HL-60 (cell line): ENCODE measurements around the gene GLB1L.

Source experiments
- DNase-seq, 2 experiments: peaks; one replicate each; pipeline ENCODE4 v3.0.0-alpha.2; 2010 to 2020; ENCODE audit warnings: low read depth in 1 of 2, low spot score in 1 of 2
- H3K27ac ChIP-seq: fragments of 250-450 bp; sonication (Bioruptor Pico); replicated peaks from 2 replicates; pipeline ENCODE4 v1.5.1; 2020; ENCODE audit warnings: mild to moderate bottlenecking, moderate library complexity
- H3K27me3 ChIP-seq: fragments of 250-450 bp; sonication (Bioruptor Pico); 2 replicates; pipeline ENCODE4 v1.5.1; 2021; ENCODE audit warnings: mild to moderate bottlenecking, moderate library complexity; ENCODE audit not compliant: insufficient read depth, poor library complexity, severe bottlenecking
- H3K4me3 ChIP-seq: replicated peaks from 2 replicates; pipeline ENCODE4 v1.5.1; 2011; ENCODE audit warnings: mild to moderate bottlenecking, control low read depth, low read length; ENCODE audit not compliant: insufficient read depth
- GABPA ChIP-seq: IDR thresholded peaks from 2 replicates; pipeline ENCODE4 v1.6.1; 2012; ENCODE audit warnings: low read depth
- POLR2AphosphoS5 ChIP-seq: IDR thresholded peaks from 2 replicates; pipeline ENCODE4 v1.6.1; 2012; ENCODE audit warnings: low read depth
- SPI1 ChIP-seq: IDR thresholded peaks from 2 replicates; pipeline ENCODE4 v1.6.1; 2012; ENCODE audit warnings: low read depth, mild to moderate bottlenecking, borderline replicate concordance
- TF ChIP-seq, protein P1 (sequence below): IDR thresholded peaks from one replicate; pipeline ENCODE4 v1.5.1; 2011; ENCODE audit warnings: low read length, control low read depth, inconsistent platforms; ENCODE audit not compliant: insufficient read depth
- TF ChIP-seq, protein P2 (sequence below): IDR thresholded peaks from 2 replicates; pipeline ENCODE4 v1.6.1; 2012; ENCODE audit warnings: low read depth; ENCODE audit not compliant: insufficient replicate concordance

The GLB1L gene

GRCh38 chr2:219228041-219228910 lies 17.0 kb downstream of the GLB1L start:
- peak in 1 of 2 experiments; percentile 14 for DNase-seq
- Histone ChIP-seq H3K27ac (peak overlapping the region; percentile 2; the same call in 1 of the 2 replicates), H3K4me3 (peak overlapping the region; percentile 75)

GRCh38 chr2:219225350-219225749 lies 19.9 kb downstream of the GLB1L start:
- H3K27ac ChIP-seq, result no peak overlapping the region
- no peak overlapping the region for H3K4me3 ChIP-seq
- peak; percentile 87 to 89 for DNase-seq
- TF ChIP-seq, protein P1, sequence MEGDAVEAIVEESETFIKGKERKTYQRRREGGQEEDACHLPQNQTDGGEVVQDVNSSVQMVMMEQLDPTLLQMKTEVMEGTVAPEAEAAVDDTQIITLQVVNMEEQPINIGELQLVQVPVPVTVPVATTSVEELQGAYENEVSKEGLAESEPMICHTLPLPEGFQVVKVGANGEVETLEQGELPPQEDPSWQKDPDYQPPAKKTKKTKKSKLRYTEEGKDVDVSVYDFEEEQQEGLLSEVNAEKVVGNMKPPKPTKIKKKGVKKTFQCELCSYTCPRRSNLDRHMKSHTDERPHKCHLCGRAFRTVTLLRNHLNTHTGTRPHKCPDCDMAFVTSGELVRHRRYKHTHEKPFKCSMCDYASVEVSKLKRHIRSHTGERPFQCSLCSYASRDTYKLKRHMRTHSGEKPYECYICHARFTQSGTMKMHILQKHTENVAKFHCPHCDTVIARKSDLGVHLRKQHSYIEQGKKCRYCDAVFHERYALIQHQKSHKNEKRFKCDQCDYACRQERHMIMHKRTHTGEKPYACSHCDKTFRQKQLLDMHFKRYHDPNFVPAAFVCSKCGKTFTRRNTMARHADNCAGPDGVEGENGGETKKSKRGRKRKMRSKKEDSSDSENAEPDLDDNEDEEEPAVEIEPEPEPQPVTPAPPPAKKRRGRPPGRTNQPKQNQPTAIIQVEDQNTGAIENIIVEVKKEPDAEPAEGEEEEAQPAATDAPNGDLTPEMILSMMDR, result no peak
- peak; percentile 99 for TF ChIP-seq SPI1
- no peak for TF ChIP-seq GABPA
- TF ChIP-seq, protein P2, sequence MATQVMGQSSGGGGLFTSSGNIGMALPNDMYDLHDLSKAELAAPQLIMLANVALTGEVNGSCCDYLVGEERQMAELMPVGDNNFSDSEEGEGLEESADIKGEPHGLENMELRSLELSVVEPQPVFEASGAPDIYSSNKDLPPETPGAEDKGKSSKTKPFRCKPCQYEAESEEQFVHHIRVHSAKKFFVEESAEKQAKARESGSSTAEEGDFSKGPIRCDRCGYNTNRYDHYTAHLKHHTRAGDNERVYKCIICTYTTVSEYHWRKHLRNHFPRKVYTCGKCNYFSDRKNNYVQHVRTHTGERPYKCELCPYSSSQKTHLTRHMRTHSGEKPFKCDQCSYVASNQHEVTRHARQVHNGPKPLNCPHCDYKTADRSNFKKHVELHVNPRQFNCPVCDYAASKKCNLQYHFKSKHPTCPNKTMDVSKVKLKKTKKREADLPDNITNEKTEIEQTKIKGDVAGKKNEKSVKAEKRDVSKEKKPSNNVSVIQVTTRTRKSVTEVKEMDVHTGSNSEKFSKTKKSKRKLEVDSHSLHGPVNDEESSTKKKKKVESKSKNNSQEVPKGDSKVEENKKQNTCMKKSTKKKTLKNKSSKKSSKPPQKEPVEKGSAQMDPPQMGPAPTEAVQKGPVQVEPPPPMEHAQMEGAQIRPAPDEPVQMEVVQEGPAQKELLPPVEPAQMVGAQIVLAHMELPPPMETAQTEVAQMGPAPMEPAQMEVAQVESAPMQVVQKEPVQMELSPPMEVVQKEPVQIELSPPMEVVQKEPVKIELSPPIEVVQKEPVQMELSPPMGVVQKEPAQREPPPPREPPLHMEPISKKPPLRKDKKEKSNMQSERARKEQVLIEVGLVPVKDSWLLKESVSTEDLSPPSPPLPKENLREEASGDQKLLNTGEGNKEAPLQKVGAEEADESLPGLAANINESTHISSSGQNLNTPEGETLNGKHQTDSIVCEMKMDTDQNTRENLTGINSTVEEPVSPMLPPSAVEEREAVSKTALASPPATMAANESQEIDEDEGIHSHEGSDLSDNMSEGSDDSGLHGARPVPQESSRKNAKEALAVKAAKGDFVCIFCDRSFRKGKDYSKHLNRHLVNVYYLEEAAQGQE, result no peak
- peak; percentile 100 for TF ChIP-seq POLR2AphosphoS5
- H3K27me3 ChIP-seq, result no peaks in the 10 kb centered on the region

More at GRCh38 chr2:219228041-219228910, 17.0 kb downstream of the GLB1L start:
- TF ChIP-seq SPI1 (peak; percentile 67; the same call in 1 of the 2 replicates), GABPA (no peak)
- TF ChIP-seq, protein P2, result no peak
- TF ChIP-seq, protein P1, result no peak
- H3K27me3 ChIP-seq, result no peaks in the 10 kb centered on the region

DNA sequence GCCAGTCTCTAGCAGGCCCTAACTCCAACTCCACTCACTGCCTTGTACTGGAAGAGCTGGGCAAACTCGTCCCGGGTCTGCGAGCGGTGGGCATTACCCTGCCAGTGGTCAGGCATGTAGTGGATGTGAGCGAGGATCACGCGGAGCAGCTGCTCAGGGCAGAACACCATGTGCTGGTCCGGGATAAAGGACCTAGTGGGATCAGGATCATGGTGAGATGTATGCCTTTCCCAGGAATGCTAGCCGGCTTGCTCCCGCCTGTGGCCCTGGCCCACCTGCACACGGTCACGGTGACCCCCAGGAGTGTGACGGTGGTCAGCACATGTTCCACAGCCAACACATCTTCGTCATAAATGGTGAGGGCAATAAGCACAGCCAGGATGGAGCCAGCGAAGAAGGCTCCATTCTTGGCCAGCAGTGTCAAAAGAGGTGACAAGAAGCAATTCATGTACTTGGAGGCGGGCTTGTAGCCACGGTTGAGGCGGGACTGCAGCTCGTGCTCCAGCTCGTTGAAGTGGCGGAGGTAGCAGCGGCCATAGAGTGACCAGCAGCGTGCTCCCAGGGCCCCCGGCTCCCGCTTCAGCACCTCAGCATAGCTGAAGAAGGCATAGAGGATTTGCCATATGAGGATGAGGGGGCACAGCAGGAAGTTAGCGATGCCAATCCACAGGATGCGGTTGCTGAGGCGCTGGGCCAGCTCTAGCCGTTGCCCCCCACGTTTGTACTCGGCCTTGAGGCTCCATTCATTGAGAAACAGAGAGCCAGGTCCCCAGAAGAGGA lies 21.2 kb downstream of the GLB1L start:
- Histone ChIP-seq H3K27ac (no peak overlapping the region), H3K4me3 (no peak overlapping the region), H3K27me3 (no peaks in the 10 kb centered on the region)
- TF ChIP-seq SPI1 (no peak), POLR2AphosphoS5 (no peak), GABPA (no peak)
- TF ChIP-seq, protein P1, result no peak
- TF ChIP-seq, protein P2, result no peak
- DNase-seq, result no peak
